Osteocyte (in vitro differentiated cells): ENCODE results near the gene SOHLH2. TPM values are rescaled to one million over a fixed set of nuclear protein-coding genes. Genes with fewer than 3 reads are reported as not detected.

Experiments used
- DNase-seq: peaks from one replicate; pipeline ENCODE4 v3.0.0; 2021; ENCODE audit warnings: mixed read lengths; ENCODE audit not compliant: unreplicated experiment; ENCODE audit errors: extremely low spot score
- H3K27ac Mint-ChIP-seq: one replicate; pipeline ENCODE4 v1.8.0; 2021; ENCODE audit warnings: mild to moderate bottlenecking, mixed read lengths; ENCODE audit not compliant: unreplicated experiment
- H3K27me3 Mint-ChIP-seq: one replicate; pipeline ENCODE4 v1.8.0; 2021; ENCODE audit warnings: mixed read lengths; ENCODE audit not compliant: unreplicated experiment
- H3K36me3 Mint-ChIP-seq: one replicate; pipeline ENCODE4 v1.8.0; 2021; ENCODE audit warnings: mixed read lengths; ENCODE audit not compliant: unreplicated experiment
- H3K4me1 Mint-ChIP-seq: one replicate; pipeline ENCODE4 v1.8.0; 2021; ENCODE audit warnings: mixed read lengths; ENCODE audit not compliant: unreplicated experiment
- H3K4me3 Mint-ChIP-seq: one replicate; pipeline ENCODE4 v1.8.0; 2021; ENCODE audit warnings: mild to moderate bottlenecking, moderate library complexity, mixed read lengths; ENCODE audit not compliant: unreplicated experiment
- H3K9me3 Mint-ChIP-seq: one replicate; pipeline ENCODE4 v1.8.0; 2021; ENCODE audit warnings: mixed read lengths; ENCODE audit not compliant: unreplicated experiment
- total RNA-seq: library from RNA; stranded (reverse); gene quantifications from 2 replicates; pipeline ENCODE4 v1.2.1, GENCODE V29; 2021
- TF ChIP-seq, protein P1 (sequence below): fragments of 200-600 bp; sonication (generic); IDR thresholded peaks from 2 replicates; pipeline ENCODE4 v1.5.0; 2021; ENCODE audit warnings: antibody characterized with exemption, mild to moderate bottlenecking, moderate library complexity

SOHLH2 gene
- total RNA-seq, 1 donor from 2014 or later = not detected

DNA sequence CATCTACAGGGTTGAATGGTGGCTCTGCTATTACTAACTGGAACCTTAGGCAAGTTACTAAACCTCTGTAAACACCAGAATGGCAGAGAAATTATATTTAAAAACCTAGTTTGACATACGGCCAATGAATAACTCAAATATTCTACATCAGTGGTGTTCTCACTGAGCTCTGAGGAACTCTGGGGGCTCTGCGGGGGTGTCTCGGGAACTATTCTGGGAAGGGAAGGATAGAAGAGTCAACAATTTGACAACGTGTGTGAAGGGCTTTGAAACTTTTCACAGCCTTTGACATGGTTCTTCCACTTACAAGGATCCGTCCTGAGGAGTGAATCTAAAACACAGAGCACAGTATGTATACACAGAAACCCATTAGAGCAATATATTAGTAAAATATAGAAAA, 38.7 kb downstream of the SOHLH2 start:
- no peak overlapping the region for H3K27ac Mint-ChIP-seq

DNA sequence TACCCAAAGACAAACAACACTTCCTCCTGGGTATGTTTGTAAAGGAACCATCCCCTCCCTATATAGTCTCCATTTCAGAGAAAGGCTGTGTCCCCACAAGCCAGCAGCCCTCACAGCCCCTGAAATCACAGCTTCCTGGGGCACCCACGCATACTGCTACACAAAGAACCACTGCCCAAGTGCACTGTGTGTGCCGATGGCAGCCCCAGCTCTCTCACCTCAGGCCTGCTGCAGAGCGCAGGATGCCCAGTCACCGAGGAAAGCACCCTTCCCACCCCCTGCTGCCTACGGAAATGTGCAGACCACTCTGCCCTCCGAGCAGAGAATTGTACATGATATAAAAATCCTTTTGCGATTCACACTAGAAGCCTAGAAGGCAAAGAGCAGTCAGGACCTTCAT, 39.4 kb downstream of the SOHLH2 start:
- Mint-ChIP-seq H3K9me3 (no peaks in the 10 kb centered on the region), H3K27me3 (peaks cover 69% of the 10 kb centered on the region), H3K4me1 (no peaks in the 10 kb centered on the region), H3K36me3 (peaks cover 2% of the 10 kb centered on the region), H3K27ac (no peak overlapping the region), H3K4me3 (no peak overlapping the region)
- no peak for DNase-seq
- TF ChIP-seq, protein P1, sequence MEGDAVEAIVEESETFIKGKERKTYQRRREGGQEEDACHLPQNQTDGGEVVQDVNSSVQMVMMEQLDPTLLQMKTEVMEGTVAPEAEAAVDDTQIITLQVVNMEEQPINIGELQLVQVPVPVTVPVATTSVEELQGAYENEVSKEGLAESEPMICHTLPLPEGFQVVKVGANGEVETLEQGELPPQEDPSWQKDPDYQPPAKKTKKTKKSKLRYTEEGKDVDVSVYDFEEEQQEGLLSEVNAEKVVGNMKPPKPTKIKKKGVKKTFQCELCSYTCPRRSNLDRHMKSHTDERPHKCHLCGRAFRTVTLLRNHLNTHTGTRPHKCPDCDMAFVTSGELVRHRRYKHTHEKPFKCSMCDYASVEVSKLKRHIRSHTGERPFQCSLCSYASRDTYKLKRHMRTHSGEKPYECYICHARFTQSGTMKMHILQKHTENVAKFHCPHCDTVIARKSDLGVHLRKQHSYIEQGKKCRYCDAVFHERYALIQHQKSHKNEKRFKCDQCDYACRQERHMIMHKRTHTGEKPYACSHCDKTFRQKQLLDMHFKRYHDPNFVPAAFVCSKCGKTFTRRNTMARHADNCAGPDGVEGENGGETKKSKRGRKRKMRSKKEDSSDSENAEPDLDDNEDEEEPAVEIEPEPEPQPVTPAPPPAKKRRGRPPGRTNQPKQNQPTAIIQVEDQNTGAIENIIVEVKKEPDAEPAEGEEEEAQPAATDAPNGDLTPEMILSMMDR = no peak

More for the DNA sequence above, 38.7 kb downstream of the SOHLH2 start:
- DNase-seq = no peak
- H3K9me3 Mint-ChIP-seq = no peaks in the 10 kb centered on the region
- H3K4me3 Mint-ChIP-seq = no peak overlapping the region
- no peaks in the 10 kb centered on the region for H3K4me1 Mint-ChIP-seq
- TF ChIP-seq, protein P1 = no peak
- peaks cover 2% of the 10 kb centered on the region for H3K36me3 Mint-ChIP-seq
- H3K27me3 Mint-ChIP-seq = peaks cover 66% of the 10 kb centered on the region

DNA sequence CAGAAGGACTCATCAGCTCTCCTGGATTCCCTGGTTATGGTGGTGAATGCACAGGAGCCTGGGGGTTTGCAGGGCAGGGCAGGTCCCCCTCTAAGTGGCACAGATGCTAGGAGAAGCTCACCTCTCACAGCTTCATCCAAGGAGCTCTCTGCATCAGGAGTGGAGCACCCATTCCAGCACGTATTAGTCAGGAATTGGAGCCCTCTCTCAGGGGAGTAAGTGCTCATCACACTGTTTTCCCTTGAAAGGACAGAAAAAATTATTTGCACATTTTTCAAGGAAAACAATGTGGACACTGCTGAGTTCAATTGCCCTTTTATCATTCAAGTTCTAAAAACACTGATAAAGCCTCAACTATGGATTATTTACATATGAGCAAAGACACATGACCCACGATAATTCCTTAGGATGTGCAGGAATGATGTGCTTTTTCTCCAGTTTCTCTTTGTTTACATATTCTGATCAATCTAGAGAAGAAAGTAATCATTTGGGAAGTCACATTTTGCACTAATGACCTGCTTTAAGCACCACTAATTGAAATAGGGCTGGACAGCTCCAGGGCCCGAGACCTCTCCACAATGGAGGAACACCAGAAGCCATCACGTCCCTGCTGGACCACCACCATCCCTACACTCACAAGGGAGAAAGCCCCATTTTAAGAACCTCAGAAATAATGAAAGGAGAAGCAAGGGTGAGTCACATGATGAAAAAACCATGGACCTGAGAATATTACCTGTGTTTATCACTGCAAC, 40.6 kb downstream of the SOHLH2 start:
- TF ChIP-seq, protein P1 = no peak
- H3K36me3 Mint-ChIP-seq = peaks cover 2% of the 10 kb centered on the region
- peaks cover 67% of the 10 kb centered on the region for H3K27me3 Mint-ChIP-seq
- DNase-seq = no peak
- no peaks in the 10 kb centered on the region for H3K4me1 Mint-ChIP-seq
- H3K27ac Mint-ChIP-seq = no peak overlapping the region
- no peak overlapping the region for H3K4me3 Mint-ChIP-seq
- H3K9me3 Mint-ChIP-seq = no peaks in the 10 kb centered on the region

DNA sequence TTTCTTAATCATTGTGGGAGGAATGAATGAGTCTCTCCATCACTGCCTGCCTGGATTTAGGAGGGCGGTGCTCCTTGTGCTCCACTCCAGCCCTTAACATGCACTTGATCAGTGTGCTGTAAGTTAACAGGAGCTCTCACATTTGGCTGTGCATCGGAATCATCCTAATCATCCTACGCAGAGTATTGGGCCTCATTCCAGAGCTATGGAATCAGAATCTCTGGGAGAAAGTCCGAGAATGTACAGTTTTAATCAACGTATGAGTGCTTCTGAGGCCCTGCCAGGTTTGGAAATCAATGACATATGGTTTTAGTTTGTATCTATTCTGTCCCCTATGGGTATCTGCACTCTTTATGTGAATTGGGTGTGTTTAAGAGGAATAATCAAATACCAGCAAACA, 48.3 kb downstream of the SOHLH2 start:
- peaks cover 23% of the 10 kb centered on the region for H3K4me1 Mint-ChIP-seq
- no peaks in the 10 kb centered on the region for H3K36me3 Mint-ChIP-seq
- DNase-seq = no peak
- no peak overlapping the region for H3K4me3 Mint-ChIP-seq
- H3K27me3 Mint-ChIP-seq = peaks cover 49% of the 10 kb centered on the region
- H3K27ac Mint-ChIP-seq = no peak overlapping the region
- no peaks in the 10 kb centered on the region for H3K9me3 Mint-ChIP-seq
- TF ChIP-seq, protein P1 = no peak

DNA sequence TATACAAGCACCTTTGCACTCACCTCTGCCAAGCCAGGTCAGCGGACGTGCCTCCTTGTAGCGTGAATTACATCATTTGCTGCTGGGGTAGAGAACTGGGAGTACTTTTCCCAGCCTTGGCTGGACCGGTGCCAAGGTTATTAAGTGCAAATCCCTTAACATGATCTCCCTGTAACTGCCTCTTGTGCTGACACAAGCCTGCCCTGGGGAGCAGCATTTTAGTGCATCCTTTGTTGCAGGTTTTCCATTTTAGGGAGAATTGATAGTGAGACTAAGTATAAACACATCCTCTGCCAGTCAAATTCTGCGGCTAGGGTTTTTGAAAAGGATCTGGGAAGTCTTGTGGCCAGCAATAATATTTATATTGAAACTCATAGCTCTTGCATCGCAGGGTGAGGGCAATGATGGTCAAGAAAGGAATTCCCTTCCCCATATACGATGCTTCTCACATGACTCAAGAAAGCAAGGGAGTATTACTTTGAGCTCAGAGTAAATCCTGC, 50.5 kb downstream of the SOHLH2 start:
- H3K4me1 Mint-ChIP-seq = peaks cover 23% of the 10 kb centered on the region
- peaks cover 52% of the 10 kb centered on the region for H3K27me3 Mint-ChIP-seq
- peak overlapping the region; percentile 83 for H3K27ac Mint-ChIP-seq
- DNase-seq = peak; percentile 83
- H3K9me3 Mint-ChIP-seq = no peaks in the 10 kb centered on the region
- H3K36me3 Mint-ChIP-seq = peaks cover 2% of the 10 kb centered on the region
- H3K4me3 Mint-ChIP-seq = no peak overlapping the region
- TF ChIP-seq, protein P1 = no peak
